ENCODE results near the gene ADH7.

The ADH7 gene

DNA sequence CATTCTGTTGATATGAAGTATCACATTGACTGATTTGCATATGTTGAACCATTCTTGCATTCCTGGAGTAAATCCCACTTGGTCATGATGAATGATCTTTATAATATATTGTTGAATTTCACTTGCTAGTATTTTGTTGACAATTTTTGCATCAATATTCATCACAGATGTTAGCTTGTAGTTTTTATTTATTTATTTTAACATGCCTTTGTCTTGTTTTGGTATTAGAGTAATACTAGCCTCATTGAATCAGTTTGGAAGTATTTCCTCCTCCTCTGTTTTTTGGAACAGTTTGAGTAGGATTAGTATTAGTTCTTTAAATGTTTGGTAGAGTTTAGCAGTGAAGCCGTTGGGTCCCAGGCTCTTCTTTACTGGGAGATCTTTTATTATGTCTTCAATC lies 68.7 kb downstream of the ADH7 start:
- TF ChIP-seq POLR2AphosphoS5 (IDR thresholded peaks at IDR 0.05; ENCODE audit: low read depth, low read length) = no peak
- TF ChIP-seq TAF1 (IDR thresholded peaks at IDR 0.05; ENCODE audit: borderline replicate concordance, low read depth, low read length) = no peak
- no peak for TF ChIP-seq POLR2A (IDR thresholded peaks at IDR 0.05; ENCODE audit: low read depth, low read length)
- FAIRE-seq (no peak), DNase-seq (ENCODE audit: insufficient read length) (no peak)

- TF ChIP-seq TAF1 (IDR thresholded peaks at IDR 0.05; ENCODE audit: borderline replicate concordance, low read depth, low read length) = no peak
- TF ChIP-seq POLR2AphosphoS5 (IDR thresholded peaks at IDR 0.05; ENCODE audit: low read depth, low read length) = no peak
- no peak for TF ChIP-seq POLR2A (IDR thresholded peaks at IDR 0.05; ENCODE audit: low read depth, low read length)
- FAIRE-seq (no peak), DNase-seq (ENCODE audit: insufficient read length) (no peak)
Observed at GRCh38 chr4:99362768-99363167, 72.4 kb downstream of the ADH7 start.

All from GM12892 (cell line).